ENCODE data around the gene KLHL3. TPM values are rescaled to one million over a fixed set of nuclear protein-coding genes. Genes with fewer than 3 reads are reported as not detected.

The KLHL3 gene
- total RNA-seq (2014; rRNA removed; shearing (Covaris generic)): 2.0 and 2.8 TPM in 2 replicates

DNA sequence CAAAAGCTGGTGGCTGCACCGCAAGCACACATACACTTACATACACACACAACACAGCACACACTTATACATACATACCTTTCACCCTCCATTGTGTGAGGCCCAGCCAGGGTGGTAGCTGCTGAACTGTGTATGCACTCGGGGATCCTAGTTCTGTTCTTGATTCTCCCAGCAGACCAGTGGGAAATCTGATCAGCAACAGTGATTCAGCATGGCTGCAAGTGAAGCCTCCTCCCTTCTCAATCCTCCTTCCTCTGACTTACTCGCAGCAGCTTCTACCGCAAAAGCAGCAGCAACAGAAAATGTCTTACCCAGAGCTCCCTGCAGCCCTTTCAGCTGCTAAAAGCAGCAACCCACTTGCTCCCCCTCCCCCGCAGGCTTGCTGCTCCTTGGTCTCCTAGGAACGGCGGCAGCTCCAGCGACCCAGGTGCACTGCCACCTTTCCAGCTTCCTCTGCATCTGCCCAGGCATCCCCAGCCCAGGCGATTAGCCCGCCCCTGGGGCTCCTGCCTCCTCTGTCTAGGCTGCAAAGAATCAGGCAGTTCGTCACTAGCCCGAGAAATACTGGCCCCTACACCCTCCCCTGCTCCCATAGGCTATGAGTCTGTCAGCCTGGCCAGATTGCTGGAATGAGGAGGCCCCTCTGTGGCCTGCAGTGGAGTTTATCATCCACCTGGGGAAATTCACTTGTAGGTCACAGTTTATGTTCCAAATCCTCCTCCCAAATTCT lies at the start of gene KLHL3:
Gene KLHL3, minus strand, starts transcription at position 535 of the 730 bp plus-strand sequence. Its CDS starts 443 bp downstream, at position 92.

DNA sequence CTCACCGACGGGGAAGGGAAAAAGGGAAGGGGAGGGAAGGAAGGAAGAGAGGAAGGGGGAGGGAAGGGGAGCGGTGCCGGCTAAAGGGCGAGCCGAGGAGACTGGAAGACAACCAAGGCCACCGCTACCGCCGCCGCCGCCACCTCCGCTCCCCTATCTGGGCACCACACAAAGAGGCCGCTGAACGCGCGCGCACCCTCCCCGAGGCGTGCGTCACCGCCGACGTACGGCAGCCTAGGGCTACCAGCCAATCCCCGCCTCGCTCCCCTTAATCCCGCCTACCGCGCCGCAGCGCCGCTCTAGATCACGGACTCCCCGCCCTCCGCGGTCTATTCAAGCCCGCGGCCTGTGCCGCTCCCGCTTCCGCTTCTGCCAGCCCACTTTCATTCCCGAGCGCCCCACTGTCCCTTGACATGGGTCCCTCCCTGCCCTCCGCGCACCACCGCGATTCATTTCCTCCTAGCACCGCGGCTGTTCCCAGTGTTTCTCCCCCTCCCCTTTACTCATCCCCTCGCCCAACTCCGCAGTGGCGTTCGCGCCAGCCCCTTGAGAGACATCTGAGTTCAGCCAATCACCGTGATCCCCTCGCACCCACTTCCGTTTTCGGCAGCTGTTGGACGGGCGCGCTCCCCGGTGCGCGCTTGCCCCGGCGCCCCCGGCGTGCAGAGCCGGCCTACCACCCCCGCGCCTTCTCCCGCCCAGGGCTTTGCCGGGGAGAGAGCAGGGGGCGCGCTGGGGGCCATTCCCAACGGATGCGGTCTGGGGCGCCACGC lies 18.5 kb upstream of the KLHL3 start, which contains the start of gene HNRNPA0:
Gene HNRNPA0, minus strand, starts transcription at position 176 of the 773 bp plus-strand sequence. CDS start 297 bp downstream, outside the sequence.

Small RNA genes within 50 kb of the gene (small RNA-seq; reads per million reads assigned to genes)
- not detected for gene MIR874

Other genes starting within 250 kb of the KLHL3 start
- gene SPOCK1, start 236.8 kb downstream of the KLHL3 start, total RNA-seq (2014; rRNA removed; shearing (Covaris generic)): 71.0 and 84.4 TPM in 2 replicates
- gene HNRNPA0, start 18.3 kb upstream of the KLHL3 start, total RNA-seq (2014; rRNA removed; shearing (Covaris generic)): 13.9 and 17.2 TPM in 2 replicates
- gene MYOT, start 131.8 kb upstream of the KLHL3 start, total RNA-seq (2014; rRNA removed; shearing (Covaris generic)): not detected in 2 replicates
- gene PKD2L2, start 153.4 kb upstream of the KLHL3 start, total RNA-seq (2014; rRNA removed; shearing (Covaris generic)): not detected in 2 replicates

Measured in A375 (cell line).